ENCODE results near the gene GPC6. TPM values are rescaled to one million over a fixed set of nuclear protein-coding genes. Genes with fewer than 3 reads are reported as not detected.

GPC6 gene
- total RNA-seq, 4 donors from 2014 or later = 6.7 to 67.2 (median 11.1) TPM

DNA sequence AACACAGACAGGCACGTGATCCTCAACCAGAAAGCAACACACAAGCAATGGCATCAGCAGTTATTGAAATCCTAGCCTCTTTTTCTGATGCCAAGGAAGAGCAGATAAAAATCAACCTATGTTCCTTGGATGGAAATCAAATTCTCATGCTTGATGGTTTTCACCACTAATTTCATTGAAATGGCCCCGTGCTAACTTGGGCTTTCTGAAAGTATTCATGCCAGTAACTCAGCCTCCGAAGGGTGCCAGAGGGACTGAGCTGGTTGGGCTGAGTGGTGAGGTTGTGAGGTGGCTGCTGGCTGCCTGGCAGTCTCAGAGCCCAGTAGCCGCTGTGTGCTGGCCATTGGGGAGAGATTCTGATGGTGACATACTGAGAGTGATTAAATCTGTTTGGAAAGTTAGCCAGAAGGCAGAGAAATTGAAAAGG lies 943.6 kb downstream of the GPC6 start:
- Histone ChIP-seq H3K27me3 (no peaks in the 10 kb centered on the region), H3K4me1 (no peaks in the 10 kb centered on the region), H3K27ac (no peak overlapping the region), H3K36me3 (no peaks in the 10 kb centered on the region), H3K9me3 (no peaks in the 10 kb centered on the region), H3K4me3 (no peak overlapping the region)
- no peak for DNase-seq
- intact Hi-C loops (cut with DNase I; ENCODE audit: low total_unique reads) = no loop called here
- TF ChIP-seq, protein P1, sequence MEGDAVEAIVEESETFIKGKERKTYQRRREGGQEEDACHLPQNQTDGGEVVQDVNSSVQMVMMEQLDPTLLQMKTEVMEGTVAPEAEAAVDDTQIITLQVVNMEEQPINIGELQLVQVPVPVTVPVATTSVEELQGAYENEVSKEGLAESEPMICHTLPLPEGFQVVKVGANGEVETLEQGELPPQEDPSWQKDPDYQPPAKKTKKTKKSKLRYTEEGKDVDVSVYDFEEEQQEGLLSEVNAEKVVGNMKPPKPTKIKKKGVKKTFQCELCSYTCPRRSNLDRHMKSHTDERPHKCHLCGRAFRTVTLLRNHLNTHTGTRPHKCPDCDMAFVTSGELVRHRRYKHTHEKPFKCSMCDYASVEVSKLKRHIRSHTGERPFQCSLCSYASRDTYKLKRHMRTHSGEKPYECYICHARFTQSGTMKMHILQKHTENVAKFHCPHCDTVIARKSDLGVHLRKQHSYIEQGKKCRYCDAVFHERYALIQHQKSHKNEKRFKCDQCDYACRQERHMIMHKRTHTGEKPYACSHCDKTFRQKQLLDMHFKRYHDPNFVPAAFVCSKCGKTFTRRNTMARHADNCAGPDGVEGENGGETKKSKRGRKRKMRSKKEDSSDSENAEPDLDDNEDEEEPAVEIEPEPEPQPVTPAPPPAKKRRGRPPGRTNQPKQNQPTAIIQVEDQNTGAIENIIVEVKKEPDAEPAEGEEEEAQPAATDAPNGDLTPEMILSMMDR (IDR thresholded peaks at IDR 0.05) = no peak
- TF ChIP-seq POLR2A (IDR thresholded peaks at IDR 0.05) = no peak

DNA sequence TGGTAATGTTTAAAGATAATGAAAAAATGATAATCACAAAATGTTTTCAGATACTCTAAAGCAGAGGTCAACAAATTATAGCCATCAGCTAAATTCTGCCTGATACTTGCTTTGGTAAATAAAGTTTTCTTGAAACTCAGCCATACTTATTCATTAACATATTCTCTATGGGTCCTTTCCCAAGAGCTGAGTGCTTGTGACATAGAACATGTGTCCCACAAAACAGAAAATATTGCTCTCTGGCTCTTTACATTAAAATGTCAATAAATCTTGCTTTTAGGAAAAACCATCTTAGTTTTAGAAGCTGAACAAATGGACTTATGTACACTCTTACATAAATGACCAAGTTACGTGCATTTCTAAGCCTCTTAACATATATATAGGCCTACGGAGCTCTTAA lies 945.8 kb downstream of the GPC6 start:
- no peak for DNase-seq
- intact Hi-C loops (cut with DNase I; ENCODE audit: low total_unique reads) = no loop called here
- Histone ChIP-seq H3K9me3 (no peaks in the 10 kb centered on the region), H3K4me1 (no peaks in the 10 kb centered on the region), H3K27me3 (no peaks in the 10 kb centered on the region), H3K4me3 (no peak overlapping the region), H3K36me3 (no peaks in the 10 kb centered on the region), H3K27ac (no peak overlapping the region)
- TF ChIP-seq POLR2A (IDR thresholded peaks at IDR 0.05) = no peak
- TF ChIP-seq, protein P1 (IDR thresholded peaks at IDR 0.05) = no peak

DNA sequence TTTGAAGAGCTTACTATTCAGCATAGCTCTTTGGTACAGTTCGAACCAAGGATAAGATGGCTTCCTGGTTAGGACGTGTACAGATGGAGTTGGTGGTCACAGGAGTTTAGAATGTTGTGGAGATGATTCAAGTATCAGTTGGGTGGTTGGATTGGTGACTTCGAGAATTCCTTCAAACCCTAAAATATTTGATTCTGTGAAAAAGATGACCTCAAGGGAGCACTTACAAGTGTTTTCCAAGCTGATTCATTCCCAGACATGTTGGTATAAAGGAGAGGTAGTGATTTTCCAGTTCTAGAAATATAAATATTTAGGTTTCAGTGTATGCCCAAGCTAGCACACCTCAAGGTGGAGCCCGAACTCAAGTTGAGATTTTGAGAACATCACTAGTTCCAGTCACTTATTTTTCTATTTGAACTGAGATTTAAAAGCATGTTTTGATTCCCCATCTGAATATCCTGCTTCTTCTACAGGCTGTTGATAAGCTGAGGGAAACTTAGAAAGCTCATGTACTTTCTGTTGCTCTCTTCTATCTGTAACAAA lies 946.8 kb downstream of the GPC6 start:
- Histone ChIP-seq H3K4me3 (no peak overlapping the region), H3K4me1 (no peaks in the 10 kb centered on the region), H3K27ac (no peak overlapping the region), H3K9me3 (no peaks in the 10 kb centered on the region), H3K36me3 (no peaks in the 10 kb centered on the region), H3K27me3 (no peaks in the 10 kb centered on the region)
- intact Hi-C loops (cut with DNase I; ENCODE audit: low total_unique reads) = no loop called here
- DNase-seq = no peak
- TF ChIP-seq, protein P1 (IDR thresholded peaks at IDR 0.05) = no peak
- no peak for TF ChIP-seq POLR2A (IDR thresholded peaks at IDR 0.05)

DNA sequence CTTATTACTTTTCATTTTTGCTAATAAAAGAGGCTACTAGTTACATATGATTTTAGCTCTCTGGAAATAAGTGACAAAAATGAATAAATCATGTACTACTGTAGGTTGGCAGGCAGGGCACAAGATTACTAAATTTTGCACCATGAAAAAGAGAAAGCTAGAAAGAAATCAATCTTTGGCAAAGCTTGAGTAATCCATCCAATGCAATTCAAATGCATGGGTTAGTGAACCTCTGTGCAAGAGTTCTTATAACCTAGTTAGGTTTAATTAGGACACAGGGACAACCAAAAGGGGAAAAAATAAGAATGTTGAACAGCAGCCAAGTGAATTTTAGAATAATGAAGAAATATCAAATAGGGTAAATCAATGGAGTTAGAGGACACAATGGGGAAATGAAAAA lies 947.4 kb downstream of the GPC6 start:
- H3K36me3 ChIP-seq = no peaks in the 10 kb centered on the region
- H3K27ac ChIP-seq = no peak overlapping the region
- intact Hi-C loops (cut with DNase I; ENCODE audit: low total_unique reads) = no loop called here
- TF ChIP-seq POLR2A (IDR thresholded peaks at IDR 0.05) = no peak
- TF ChIP-seq, protein P1 (IDR thresholded peaks at IDR 0.05) = no peak
- no peaks in the 10 kb centered on the region for H3K9me3 ChIP-seq
- H3K4me1 ChIP-seq = no peaks in the 10 kb centered on the region
- H3K27me3 ChIP-seq = no peaks in the 10 kb centered on the region
- no peak for DNase-seq
- no peak overlapping the region for H3K4me3 ChIP-seq

DNA sequence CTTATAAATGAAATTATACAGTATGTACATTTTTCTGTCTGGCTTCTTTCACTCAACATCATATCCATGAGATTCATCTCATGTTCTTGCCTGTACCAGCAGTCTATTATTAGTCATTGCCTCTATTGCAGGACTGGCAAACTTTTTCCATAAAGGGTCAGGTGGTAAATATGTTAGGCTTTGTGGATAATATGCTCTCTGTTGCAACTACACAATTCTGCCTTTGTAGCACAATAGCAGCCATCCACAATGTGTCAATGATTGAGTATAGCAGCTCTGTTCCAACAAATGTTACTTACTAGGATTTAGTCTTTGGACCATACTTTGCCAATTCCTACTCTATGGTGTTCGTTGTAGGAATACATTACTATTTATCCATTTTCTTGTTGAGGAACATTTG lies 948.5 kb downstream of the GPC6 start:
- TF ChIP-seq, protein P1 (IDR thresholded peaks at IDR 0.05) = no peak
- no peak for TF ChIP-seq POLR2A (IDR thresholded peaks at IDR 0.05)
- Histone ChIP-seq H3K9me3 (no peaks in the 10 kb centered on the region), H3K27me3 (no peaks in the 10 kb centered on the region), H3K4me3 (no peak overlapping the region), H3K36me3 (no peaks in the 10 kb centered on the region), H3K4me1 (no peaks in the 10 kb centered on the region), H3K27ac (no peak overlapping the region)
- no peak for DNase-seq
- intact Hi-C loops (cut with DNase I; ENCODE audit: low total_unique reads) = no loop called here

Measured in uterus (tissue), 4 donors.